Esophagus muscularis mucosa (tissue), 3 donors: ENCODE measurements around the gene MEGF8.

Source experiments
- CTCF ChIP-seq, 3 experiments: fragments of 200-600 bp in 2 of 3; fragments of 450-650 bp in 1 of 3; sonication (generic) in 2 of 3; IDR thresholded peaks; one replicate each; pipeline ENCODE4 v1.5.1; 2017 to 2019; ENCODE audit warnings: antibody characterized with exemption in 3 of 3, mild to moderate bottlenecking in 2 of 3, moderate library complexity in 1 of 3
- POLR2AphosphoS5 ChIP-seq, 2 donors: sonication (generic); formaldehyde crosslinking; IDR thresholded peaks; one replicate each; pipeline ENCODE4 v1.6.1; 2017; ENCODE audit warnings: antibody characterized with exemption in 2 of 2

- TF ChIP-seq CTCF (IDR thresholded peaks at IDR 0.05) (no peak), POLR2AphosphoS5 (IDR thresholded peaks at IDR 0.05) (no peak)
Measured at GRCh38 chr19:42288387-42288786, 37.0 kb upstream of the MEGF8 start.
